Measurements from ENCODE around the gene MYOF. TPM values are rescaled to one million over a fixed set of nuclear protein-coding genes. Genes with fewer than 3 reads are reported as not detected.

MYOF gene
- polyA plus RNA-seq, 1 experiment: 275 TPM

DNA sequence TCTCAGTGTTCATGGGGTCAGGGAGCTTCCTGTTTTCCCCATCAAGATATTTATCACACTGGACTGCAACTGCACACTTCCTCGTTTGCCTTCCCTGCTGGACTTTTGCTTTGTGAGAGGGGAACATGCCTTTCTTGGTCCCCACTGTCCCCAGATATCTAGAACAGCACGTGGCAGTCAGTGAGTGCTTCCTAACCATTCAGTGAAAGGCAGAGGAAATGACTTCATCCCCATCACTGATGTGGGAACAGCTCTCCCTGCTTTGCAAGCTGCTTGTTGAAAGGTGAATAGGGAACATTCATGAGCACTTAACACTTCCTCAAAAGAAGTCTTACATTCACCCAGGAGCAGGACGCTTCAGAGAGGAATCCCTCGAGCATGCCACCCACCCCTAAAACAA lies 135.4 kb downstream of the MYOF start:
- ChIA-PET POLR2A (no interaction called here), CTCF (interaction anchor here (1.1 kb wide), 1 partner anchor 462 kb away, joined by 4 read pairs; no protein-coding TSS in a partner anchor)
- no peak for DNase-seq (ENCODE audit: low read depth, low spot score)
- H3K27ac ChIP-seq (ENCODE audit: low read depth, low read length): no peak overlapping the region
- H3K4me3 ChIP-seq (ENCODE audit: low read depth, low read length): no peak overlapping the region
- no peaks in the 10 kb centered on the region for H3K9me3 ChIP-seq (ENCODE audit: control insufficient read depth, insufficient read depth, low read length)
- no peaks in the 10 kb centered on the region for H3K27me3 ChIP-seq (ENCODE audit: control insufficient read depth, insufficient read depth, low read length)
- TF ChIP-seq, protein P1, sequence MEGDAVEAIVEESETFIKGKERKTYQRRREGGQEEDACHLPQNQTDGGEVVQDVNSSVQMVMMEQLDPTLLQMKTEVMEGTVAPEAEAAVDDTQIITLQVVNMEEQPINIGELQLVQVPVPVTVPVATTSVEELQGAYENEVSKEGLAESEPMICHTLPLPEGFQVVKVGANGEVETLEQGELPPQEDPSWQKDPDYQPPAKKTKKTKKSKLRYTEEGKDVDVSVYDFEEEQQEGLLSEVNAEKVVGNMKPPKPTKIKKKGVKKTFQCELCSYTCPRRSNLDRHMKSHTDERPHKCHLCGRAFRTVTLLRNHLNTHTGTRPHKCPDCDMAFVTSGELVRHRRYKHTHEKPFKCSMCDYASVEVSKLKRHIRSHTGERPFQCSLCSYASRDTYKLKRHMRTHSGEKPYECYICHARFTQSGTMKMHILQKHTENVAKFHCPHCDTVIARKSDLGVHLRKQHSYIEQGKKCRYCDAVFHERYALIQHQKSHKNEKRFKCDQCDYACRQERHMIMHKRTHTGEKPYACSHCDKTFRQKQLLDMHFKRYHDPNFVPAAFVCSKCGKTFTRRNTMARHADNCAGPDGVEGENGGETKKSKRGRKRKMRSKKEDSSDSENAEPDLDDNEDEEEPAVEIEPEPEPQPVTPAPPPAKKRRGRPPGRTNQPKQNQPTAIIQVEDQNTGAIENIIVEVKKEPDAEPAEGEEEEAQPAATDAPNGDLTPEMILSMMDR (IDR thresholded peaks at IDR 0.05; ENCODE audit: low read depth, low read length): no peak

DNA sequence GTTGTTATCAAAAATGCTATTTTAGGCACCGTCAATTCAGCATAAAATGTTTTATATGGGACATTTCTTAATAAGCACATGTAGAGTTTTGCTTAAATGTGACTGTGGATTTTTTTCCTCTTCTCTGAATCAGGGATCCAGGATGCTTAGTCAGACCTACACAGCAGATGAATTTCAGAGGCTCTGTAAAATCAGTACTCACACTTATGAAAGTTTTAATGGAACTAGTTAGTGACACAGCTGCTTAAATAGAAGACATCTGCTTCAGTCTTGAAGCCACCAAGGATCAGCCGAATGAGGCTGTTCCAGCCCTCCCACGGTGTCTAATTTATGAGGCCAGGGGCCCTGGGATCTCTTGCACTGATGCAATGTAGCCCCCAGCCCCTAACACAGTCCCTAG lies 136.0 kb downstream of the MYOF start:
- POLR2A ChIA-PET: no interaction called here
- TF ChIP-seq, protein P1 (IDR thresholded peaks at IDR 0.05; ENCODE audit: low read depth, low read length): no peak

DNA sequence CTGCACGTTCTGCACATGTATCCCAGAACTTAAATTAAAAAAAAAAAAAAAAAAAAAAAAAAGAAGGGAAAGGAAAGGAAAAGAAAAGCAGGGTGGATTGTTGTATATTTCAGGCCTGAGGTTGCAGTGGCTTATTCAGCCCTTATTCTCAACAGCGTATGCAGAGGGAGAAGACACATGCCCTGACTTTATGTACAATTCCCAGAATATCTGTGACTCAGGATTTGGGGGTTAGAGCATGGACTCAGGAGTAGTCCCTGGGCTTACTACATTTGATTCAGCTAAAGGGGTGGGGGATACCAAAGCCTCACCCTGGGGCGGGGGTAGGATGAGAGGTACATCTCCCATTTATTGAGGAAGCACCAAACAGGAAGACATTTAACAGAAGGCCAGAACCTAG lies 137.4 kb downstream of the MYOF start:
- CTCF ChIA-PET: interaction anchor here (0.5 to 1.1 kb wide), 5 partner anchors 9 to 459 kb away, joined by 3 read pairs; no protein-coding TSS in a partner anchor
- TF ChIP-seq, protein P1 (IDR thresholded peaks at IDR 0.05; ENCODE audit: low read depth, low read length): no peak
- no peak for DNase-seq (ENCODE audit: low read depth, low spot score)
- Histone ChIP-seq H3K9me3 (ENCODE audit: control insufficient read depth, insufficient read depth, low read length) (no peaks in the 10 kb centered on the region), H3K4me3 (ENCODE audit: low read depth, low read length) (no peak overlapping the region), H3K27me3 (ENCODE audit: control insufficient read depth, insufficient read depth, low read length) (no peaks in the 10 kb centered on the region), H3K27ac (ENCODE audit: low read depth, low read length) (no peak overlapping the region)
- POLR2A ChIA-PET: no interaction called here

More for the DNA sequence above, 136.0 kb downstream of the MYOF start:
- H3K9me3 ChIP-seq (ENCODE audit: control insufficient read depth, insufficient read depth, low read length): no peaks in the 10 kb centered on the region
- no peak overlapping the region for H3K27ac ChIP-seq (ENCODE audit: low read depth, low read length)
- CTCF ChIA-PET: interaction anchor here (1.1 kb wide), 1 partner anchor 461 kb away, joined by 4 read pairs; no protein-coding TSS in a partner anchor
- no peak overlapping the region for H3K4me3 ChIP-seq (ENCODE audit: low read depth, low read length)
- H3K27me3 ChIP-seq (ENCODE audit: control insufficient read depth, insufficient read depth, low read length): no peaks in the 10 kb centered on the region
- no peak for DNase-seq (ENCODE audit: low read depth, low spot score)

DNA sequence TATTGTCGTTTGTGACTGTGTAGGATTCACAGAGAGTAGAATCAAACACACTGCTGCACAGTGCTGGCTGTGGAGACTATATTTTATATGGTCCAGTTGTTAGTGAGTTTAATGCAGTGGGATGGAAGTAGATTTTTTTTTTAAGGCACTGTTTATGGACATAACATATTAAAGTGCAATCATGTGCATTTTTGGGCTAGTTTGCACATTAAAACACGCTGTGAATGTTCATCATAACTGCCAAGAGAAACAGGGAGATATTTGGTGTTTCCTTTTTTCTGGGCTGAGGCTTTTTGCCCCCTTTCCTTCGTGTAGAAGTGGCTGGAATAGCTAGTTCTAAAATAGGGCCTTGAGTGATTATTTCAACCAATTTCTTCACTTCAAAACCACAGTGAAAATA lies 139.2 kb downstream of the MYOF start:
- DNase-seq (ENCODE audit: low read depth, low spot score): no peak
- POLR2A ChIA-PET: no interaction called here
- no peak overlapping the region for H3K4me3 ChIP-seq (ENCODE audit: low read depth, low read length)
- no peak overlapping the region for H3K27ac ChIP-seq (ENCODE audit: low read depth, low read length)
- TF ChIP-seq, protein P1 (IDR thresholded peaks at IDR 0.05; ENCODE audit: low read depth, low read length): no peak
- CTCF ChIA-PET: interaction anchor here (1.9 kb wide), 1 partner anchor 10 kb away, joined by 9 read pairs; no protein-coding TSS in a partner anchor
- no peaks in the 10 kb centered on the region for H3K9me3 ChIP-seq (ENCODE audit: control insufficient read depth, insufficient read depth, low read length)
- H3K27me3 ChIP-seq (ENCODE audit: control insufficient read depth, insufficient read depth, low read length): no peaks in the 10 kb centered on the region

DNA sequence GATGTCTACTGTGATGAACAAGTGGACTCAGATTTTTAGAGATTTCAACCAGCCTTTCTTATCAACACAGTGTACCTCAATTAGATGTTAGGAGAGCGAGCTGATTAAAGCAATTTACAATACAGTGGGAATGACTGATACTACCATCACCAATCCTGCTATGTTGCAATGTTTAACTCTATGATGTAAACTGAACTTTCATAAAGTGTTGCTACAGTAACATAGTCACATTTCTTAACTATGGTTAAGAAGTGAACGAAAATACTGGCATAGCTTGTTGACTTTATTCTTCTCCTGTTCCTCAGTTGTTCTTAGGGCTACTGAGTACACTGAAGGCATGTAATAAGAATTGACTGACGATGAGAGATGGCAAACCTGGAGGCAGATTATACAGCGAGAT lies 139.8 kb downstream of the MYOF start:
- DNase-seq (ENCODE audit: low read depth, low spot score): no peak
- TF ChIP-seq, protein P1 (IDR thresholded peaks at IDR 0.05; ENCODE audit: low read depth, low read length): no peak
- Histone ChIP-seq H3K27me3 (ENCODE audit: control insufficient read depth, insufficient read depth, low read length) (no peaks in the 10 kb centered on the region), H3K4me3 (ENCODE audit: low read depth, low read length) (no peak overlapping the region), H3K9me3 (ENCODE audit: control insufficient read depth, insufficient read depth, low read length) (no peaks in the 10 kb centered on the region), H3K27ac (ENCODE audit: low read depth, low read length) (no peak overlapping the region)
- ChIA-PET POLR2A (no interaction called here), CTCF (interaction anchor here (0.9 to 1.9 kb wide), 2 partner anchors 10 to 34 kb away, joined by 5 to 9 read pairs; no protein-coding TSS in a partner anchor)

Measured in AG04450 (cell line).